Prostate gland (tissue), 2 donors: Measurements from ENCODE around the gene FGGY.

Source experiments
- POLR2A ChIP-seq: fragments of 450-650 bp; IDR thresholded peaks from one replicate; pipeline ENCODE4 v1.6.1; 2016; ENCODE audit warnings: antibody characterized with exemption, mild to moderate bottlenecking
- POLR2AphosphoS5 ChIP-seq: sonication (generic); formaldehyde crosslinking; IDR thresholded peaks from one replicate; pipeline ENCODE4 v1.6.1; 2017; ENCODE audit warnings: antibody characterized with exemption
- TF ChIP-seq, protein P1 (sequence below), 4 experiments: fragments of 200-600 bp in 2 of 4; fragments of 450-650 bp in 2 of 4; sonication (generic) in 2 of 4; IDR thresholded peaks; 1 replicate in 3 of 4; 2 replicates in 1 of 4; pipeline ENCODE4 v1.5.1; 2016 to 2019; ENCODE audit warnings: antibody characterized with exemption in 4 of 4, mild to moderate bottlenecking in 2 of 4, moderate library complexity in 2 of 4

DNA sequence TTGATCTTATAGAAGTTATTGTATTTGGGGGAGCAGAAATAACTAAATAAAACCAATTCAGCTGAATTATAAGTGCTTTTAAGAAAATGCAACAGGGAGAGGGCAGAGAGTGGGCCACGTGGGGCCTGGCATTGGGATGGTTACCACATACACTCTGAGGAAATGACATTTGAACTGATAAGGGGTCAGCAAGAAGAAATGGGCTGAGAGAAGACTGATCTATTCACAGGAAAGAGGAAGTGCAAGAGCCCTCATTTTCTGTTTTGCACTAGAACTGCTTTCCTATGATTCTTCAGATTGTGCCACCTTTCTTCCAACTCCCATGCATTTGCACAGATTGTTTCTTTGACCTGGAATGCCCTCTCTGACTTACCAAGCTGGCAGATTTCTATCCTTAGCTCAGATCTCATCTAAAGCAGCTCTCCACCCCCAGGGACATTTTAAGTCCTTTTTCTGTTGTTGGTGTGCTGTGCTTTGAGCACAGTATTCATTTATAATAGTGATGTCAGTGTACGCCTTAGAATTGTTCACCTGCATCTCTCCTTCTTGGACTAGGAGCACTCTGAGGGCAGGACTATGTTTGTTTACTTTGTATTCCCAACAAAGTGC, 115.9 kb downstream of the FGGY start:
- TF ChIP-seq, protein P1, sequence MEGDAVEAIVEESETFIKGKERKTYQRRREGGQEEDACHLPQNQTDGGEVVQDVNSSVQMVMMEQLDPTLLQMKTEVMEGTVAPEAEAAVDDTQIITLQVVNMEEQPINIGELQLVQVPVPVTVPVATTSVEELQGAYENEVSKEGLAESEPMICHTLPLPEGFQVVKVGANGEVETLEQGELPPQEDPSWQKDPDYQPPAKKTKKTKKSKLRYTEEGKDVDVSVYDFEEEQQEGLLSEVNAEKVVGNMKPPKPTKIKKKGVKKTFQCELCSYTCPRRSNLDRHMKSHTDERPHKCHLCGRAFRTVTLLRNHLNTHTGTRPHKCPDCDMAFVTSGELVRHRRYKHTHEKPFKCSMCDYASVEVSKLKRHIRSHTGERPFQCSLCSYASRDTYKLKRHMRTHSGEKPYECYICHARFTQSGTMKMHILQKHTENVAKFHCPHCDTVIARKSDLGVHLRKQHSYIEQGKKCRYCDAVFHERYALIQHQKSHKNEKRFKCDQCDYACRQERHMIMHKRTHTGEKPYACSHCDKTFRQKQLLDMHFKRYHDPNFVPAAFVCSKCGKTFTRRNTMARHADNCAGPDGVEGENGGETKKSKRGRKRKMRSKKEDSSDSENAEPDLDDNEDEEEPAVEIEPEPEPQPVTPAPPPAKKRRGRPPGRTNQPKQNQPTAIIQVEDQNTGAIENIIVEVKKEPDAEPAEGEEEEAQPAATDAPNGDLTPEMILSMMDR (IDR thresholded peaks at IDR 0.05): no peak
- TF ChIP-seq POLR2A (no peak), POLR2AphosphoS5 (no peak)
